Transverse colon (tissue), 4 donors: ENCODE data around the gene CLDN4.
"Not testable (repeated sequence)": the region's sequence is repeated elsewhere in the genome, so short reads cannot be mapped to it uniquely, and the experiment has no call there.

Experiments
- CTCF ChIP-seq, 5 experiments: fragments of 200-600 bp in 3 of 5; fragments of 450-650 bp in 2 of 5; sonication (generic) in 3 of 5; IDR thresholded peaks; 1 replicate in 2 of 5; 2 replicates in 3 of 5; pipeline ENCODE4 v1.5.1; 2016 to 2017; ENCODE audit warnings: antibody characterized with exemption in 5 of 5, inconsistent platforms in 3 of 5, mild to moderate bottlenecking in 2 of 5, moderate library complexity in 1 of 5
- POLR2A ChIP-seq: fragments of 450-650 bp; IDR thresholded peaks from one replicate; pipeline ENCODE4 v1.6.1; 2016; ENCODE audit warnings: antibody characterized with exemption, mild to moderate bottlenecking, moderate library complexity
- POLR2AphosphoS5 ChIP-seq, 3 donors: sonication (generic); formaldehyde crosslinking; IDR thresholded peaks; one replicate each; pipeline ENCODE4 v1.6.1; 2016; ENCODE audit warnings: antibody characterized with exemption in 3 of 3

GRCh38 chr7:73837167-73837566, 6.4 kb downstream of the CLDN4 start:
- not testable (repeated sequence) for TF ChIP-seq POLR2AphosphoS5 (IDR thresholded peaks at IDR 0.05); CTCF (IDR thresholded peaks at IDR 0.05); POLR2A
